Astrocyte of the spinal cord (primary cell): Measurements from ENCODE around the gene NDC1.

Source experiments
- DNase-seq: peaks from one replicate; pipeline ENCODE4 v3.0.0; 2011; ENCODE audit warnings: low read depth, low spot score
- H3K4me3 ChIP-seq: 2 replicates; pipeline ENCODE4 v1.5.1; 2011; ENCODE audit warnings: low read depth, mild to moderate bottlenecking, low read length, moderate library complexity
- CTCF ChIP-seq: IDR thresholded peaks from 2 replicates; pipeline ENCODE4 v1.5.1; 2012; ENCODE audit warnings: low read depth, mild to moderate bottlenecking, low read length, inconsistent platforms
- in situ Hi-C: cut with HindIII; loops from 2 replicates; pipeline ENCODE4 v1.10.0; 2017; ENCODE audit warnings: low sequenced_read_pairs

The NDC1 gene

GRCh38 chr1:53799141-53799540 lies 39.0 kb downstream of the NDC1 start:
- no peak for TF ChIP-seq CTCF
- DNase-seq: no peak
- no peak overlapping the region for H3K4me3 ChIP-seq
- in situ Hi-C loops: no loop called here

GRCh38 chr1:53792806-53793205 lies 45.3 kb downstream of the NDC1 start:
- H3K4me3 ChIP-seq: no peak overlapping the region
- TF ChIP-seq CTCF: no peak
- no peak for DNase-seq
- in situ Hi-C loops: no loop called here

- no peak for TF ChIP-seq CTCF
- H3K4me3 ChIP-seq: no peak overlapping the region
- in situ Hi-C loops: no loop called here
- no peak for DNase-seq
Measured at GRCh38 chr1:53787655-53788054, 50.4 kb downstream of the NDC1 start.

GRCh38 chr1:53783056-53783455 lies 55.0 kb downstream of the NDC1 start:
- TF ChIP-seq CTCF: no peak
- in situ Hi-C loops: no loop called here

GRCh38 chr1:53781654-53782053 lies 56.4 kb downstream of the NDC1 start:
- TF ChIP-seq CTCF: no peak
- in situ Hi-C loops: no loop called here
- DNase-seq: peak; percentile 38
- no peak overlapping the region for H3K4me3 ChIP-seq

More at GRCh38 chr1:53783056-53783455, 55.0 kb downstream of the NDC1 start:
- no peak for DNase-seq
- no peak overlapping the region for H3K4me3 ChIP-seq

- no peak for TF ChIP-seq CTCF
- in situ Hi-C loops: no loop called here
- no peak overlapping the region for H3K4me3 ChIP-seq
- DNase-seq: no peak
Measured at GRCh38 chr1:53777272-53777671, 60.8 kb downstream of the NDC1 start.

GRCh38 chr1:53771648-53772047 lies 66.4 kb downstream of the NDC1 start:
- no peak overlapping the region for H3K4me3 ChIP-seq
- peak; percentile 63 for DNase-seq
- in situ Hi-C loops: no loop called here
- no peak for TF ChIP-seq CTCF
